ENCODE data around the gene STK24. TPM values are rescaled to one million over a fixed set of nuclear protein-coding genes. Genes with fewer than 3 reads are reported as not detected.

STK24 gene
- total and polyA plus RNA-seq, 10 of the 15 experiments (the other 5 are each of a cell fraction or from before 2014, with no cell fraction given): 7.5 to 115 (median 52.9) TPM

GRCh38 chr13:98476538-98476966 lies 100.4 kb downstream of the STK24 start (continued):
- TF ChIP-seq GATAD2B (conservative IDR thresholded peaks at IDR 0.05; ENCODE audit: low read depth) (peak; percentile 94), RB1 (IDR thresholded peaks at IDR 0.05; ENCODE audit: borderline replicate concordance) (no peak), CEBPZ (IDR thresholded peaks at IDR 0.05; ENCODE audit: low read depth, low read length) (no peak), ATF3 (IDR thresholded peaks at IDR 0.05; ENCODE audit: borderline replicate concordance, extremely low read depth, low read depth, low read length) (no peak), CTCF (IDR thresholded peaks at IDR 0.05 in 2 of 3, conservative IDR thresholded peaks at IDR 0.05 in 1 of 3; ENCODE audit: control insufficient read depth in 2 of 3, extremely low read depth in 1 of 3, insufficient read depth in 1 of 3, low read depth in 3 of 3, low read length in 3 of 3) (no peak), PRDM15 (CRISPR knock-in tag; IDR thresholded peaks at IDR 0.05) (no peak), NRF1 (conservative IDR thresholded peaks at IDR 0.05; ENCODE audit: low read depth, low read length) (no peak), HCFC1 (IDR thresholded peaks at IDR 0.05; ENCODE audit: low read length) (peak; percentile 32; the same call in 1 of the 2 replicates), SIX5 (IDR thresholded peaks at IDR 0.05; ENCODE audit: low read depth, low read length, severe bottlenecking) (no peak), ZNF24 (IDR thresholded peaks at IDR 0.05) (0 out of 2 replicates have a peak, but pooled peaks have one; percentile 23), LARP7 (IDR thresholded peaks at IDR 0.05) (peak; percentile 61), SIN3A (IDR thresholded peaks at IDR 0.05; ENCODE audit: low read depth, low read length) (0 out of 2 replicates have a peak, but pooled peaks have one; percentile 29), SREBF1 (IDR thresholded peaks at IDR 0.05; ENCODE audit: low read length) (no peak), WRNIP1 (IDR thresholded peaks at IDR 0.05; ENCODE audit: borderline replicate concordance, low read depth, low read length) (no peak), NKRF (conservative IDR thresholded peaks at IDR 0.05) (no peak), MTA2 (IDR thresholded peaks at IDR 0.05; ENCODE audit: low read depth) (peak; percentile 90)
